Testis (tissue), 2 donors: Measurements from ENCODE around the gene KLHL29.

Source experiments
- POLR2A ChIP-seq: fragments of 450-650 bp; IDR thresholded peaks from one replicate; pipeline ENCODE4 v1.6.1; 2017; ENCODE audit warnings: antibody characterized with exemption, mild to moderate bottlenecking, moderate library complexity
- TF ChIP-seq, protein P1 (sequence below), 3 experiments: fragments of 450-650 bp in 2 of 3; fragments of 200-600 bp in 1 of 3; sonication (generic) in 1 of 3; IDR thresholded peaks; one replicate each; pipeline ENCODE4 v1.5.1; 2016 to 2019; ENCODE audit warnings: antibody characterized with exemption in 3 of 3, mild to moderate bottlenecking in 2 of 3, moderate library complexity in 1 of 3

DNA sequence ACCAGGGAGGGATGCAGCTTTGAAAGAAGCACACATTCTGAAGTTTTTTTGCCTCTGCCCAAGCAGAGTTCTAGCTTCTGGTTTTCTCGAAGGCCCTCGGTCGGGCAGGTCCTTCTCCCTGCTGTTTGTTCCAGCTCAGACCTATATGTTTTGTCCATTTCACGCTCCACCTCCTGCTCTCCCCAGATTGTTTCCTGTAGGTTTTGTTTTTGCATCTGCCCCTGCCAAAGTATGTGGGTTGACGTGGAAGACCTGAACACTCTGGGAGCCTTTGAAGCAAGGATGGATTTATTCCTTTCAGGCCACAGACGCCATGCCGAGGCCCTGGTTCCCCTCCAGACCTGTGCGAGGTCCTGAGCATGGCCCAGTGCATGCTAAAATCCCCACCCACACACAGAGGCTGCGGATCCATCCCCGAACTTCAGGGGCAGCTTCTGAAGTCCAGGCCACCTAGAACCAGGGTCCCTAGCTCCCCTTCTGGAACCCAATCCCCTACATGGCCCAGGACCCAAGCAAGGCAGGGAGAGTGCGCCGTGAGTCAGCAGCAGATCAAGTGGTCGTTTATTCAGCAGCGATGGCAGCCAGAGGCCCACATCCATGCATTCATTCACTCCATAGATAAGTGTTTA lies 205.4 kb downstream of the KLHL29 start:
- TF ChIP-seq, protein P1, sequence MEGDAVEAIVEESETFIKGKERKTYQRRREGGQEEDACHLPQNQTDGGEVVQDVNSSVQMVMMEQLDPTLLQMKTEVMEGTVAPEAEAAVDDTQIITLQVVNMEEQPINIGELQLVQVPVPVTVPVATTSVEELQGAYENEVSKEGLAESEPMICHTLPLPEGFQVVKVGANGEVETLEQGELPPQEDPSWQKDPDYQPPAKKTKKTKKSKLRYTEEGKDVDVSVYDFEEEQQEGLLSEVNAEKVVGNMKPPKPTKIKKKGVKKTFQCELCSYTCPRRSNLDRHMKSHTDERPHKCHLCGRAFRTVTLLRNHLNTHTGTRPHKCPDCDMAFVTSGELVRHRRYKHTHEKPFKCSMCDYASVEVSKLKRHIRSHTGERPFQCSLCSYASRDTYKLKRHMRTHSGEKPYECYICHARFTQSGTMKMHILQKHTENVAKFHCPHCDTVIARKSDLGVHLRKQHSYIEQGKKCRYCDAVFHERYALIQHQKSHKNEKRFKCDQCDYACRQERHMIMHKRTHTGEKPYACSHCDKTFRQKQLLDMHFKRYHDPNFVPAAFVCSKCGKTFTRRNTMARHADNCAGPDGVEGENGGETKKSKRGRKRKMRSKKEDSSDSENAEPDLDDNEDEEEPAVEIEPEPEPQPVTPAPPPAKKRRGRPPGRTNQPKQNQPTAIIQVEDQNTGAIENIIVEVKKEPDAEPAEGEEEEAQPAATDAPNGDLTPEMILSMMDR (IDR thresholded peaks at IDR 0.05) = no peak
- no peak for TF ChIP-seq POLR2A
